GM18526 (cell line): ENCODE results near the gene KCNS3.

Source experiments
- POLR2A ChIP-seq: IDR thresholded peaks from 3 replicates; pipeline ENCODE4 v1.6.1; 2011; ENCODE audit not compliant: insufficient read length; ENCODE audit errors: extremely low read depth

Gene KCNS3

GRCh38 chr2:17911491-17912260 lies 33.2 kb downstream of the KCNS3 start:
- no peak for TF ChIP-seq POLR2A

GRCh38 chr2:17912266-17912691 lies 33.8 kb downstream of the KCNS3 start:
- TF ChIP-seq POLR2A = no peak

GRCh38 chr2:17915099-17915498 lies 36.6 kb downstream of the KCNS3 start:
- TF ChIP-seq POLR2A = no peak

GRCh38 chr2:17915811-17916518 lies 37.5 kb downstream of the KCNS3 start:
- no peak for TF ChIP-seq POLR2A

GRCh38 chr2:17916584-17916983 lies 38.1 kb downstream of the KCNS3 start:
- no peak for TF ChIP-seq POLR2A

- TF ChIP-seq POLR2A = no peak
Observed at GRCh38 chr2:17918789-17919188, 40.3 kb downstream of the KCNS3 start.

- no peak for TF ChIP-seq POLR2A
Observed at GRCh38 chr2:17930773-17931172, 52.3 kb downstream of the KCNS3 start.

- TF ChIP-seq POLR2A = no peak
Observed at GRCh38 chr2:17933256-17933655, 54.8 kb downstream of the KCNS3 start.

GRCh38 chr2:17934721-17935120 lies 56.3 kb downstream of the KCNS3 start:
- TF ChIP-seq POLR2A = no peak

GRCh38 chr2:17935242-17935885 lies 56.9 kb downstream of the KCNS3 start:
- no peak for TF ChIP-seq POLR2A

- no peak for TF ChIP-seq POLR2A
Observed at GRCh38 chr2:17936599-17936998, 58.1 kb downstream of the KCNS3 start.

- no peak for TF ChIP-seq POLR2A
Observed at GRCh38 chr2:17940091-17940630, 61.7 kb downstream of the KCNS3 start.

- no peak for TF ChIP-seq POLR2A
Observed at GRCh38 chr2:17943444-17943843, 65.0 kb downstream of the KCNS3 start.

GRCh38 chr2:17947113-17947512 lies 68.6 kb downstream of the KCNS3 start:
- no peak for TF ChIP-seq POLR2A

- TF ChIP-seq POLR2A = no peak
Observed at GRCh38 chr2:17950006-17950405, 71.5 kb downstream of the KCNS3 start.

GRCh38 chr2:17951563-17951962 lies 73.1 kb downstream of the KCNS3 start:
- TF ChIP-seq POLR2A = no peak
